ENCODE results near the gene ADRM1.

The ADRM1 gene

DNA sequence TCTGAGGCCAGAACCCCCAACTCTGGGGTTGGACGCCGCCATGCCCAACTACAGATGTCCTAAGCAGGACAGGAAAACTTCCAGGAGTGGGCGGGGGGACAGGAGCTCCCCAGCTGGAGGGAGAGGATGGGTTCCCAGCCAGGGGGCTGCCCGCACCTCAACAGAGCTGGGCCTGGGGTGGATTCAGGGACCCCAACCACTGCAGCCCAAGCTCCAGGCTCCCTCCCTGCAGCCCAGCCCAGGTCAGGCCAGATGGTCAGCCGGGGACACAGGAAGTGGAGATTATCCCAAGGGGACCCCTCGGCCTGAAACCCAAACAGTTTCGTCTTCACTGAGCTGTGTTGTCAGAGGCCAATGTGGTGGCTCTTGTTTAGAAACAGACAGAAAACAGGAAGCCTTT, 54.9 kb downstream of the ADRM1 start:
- TF ChIP-seq, protein P1, sequence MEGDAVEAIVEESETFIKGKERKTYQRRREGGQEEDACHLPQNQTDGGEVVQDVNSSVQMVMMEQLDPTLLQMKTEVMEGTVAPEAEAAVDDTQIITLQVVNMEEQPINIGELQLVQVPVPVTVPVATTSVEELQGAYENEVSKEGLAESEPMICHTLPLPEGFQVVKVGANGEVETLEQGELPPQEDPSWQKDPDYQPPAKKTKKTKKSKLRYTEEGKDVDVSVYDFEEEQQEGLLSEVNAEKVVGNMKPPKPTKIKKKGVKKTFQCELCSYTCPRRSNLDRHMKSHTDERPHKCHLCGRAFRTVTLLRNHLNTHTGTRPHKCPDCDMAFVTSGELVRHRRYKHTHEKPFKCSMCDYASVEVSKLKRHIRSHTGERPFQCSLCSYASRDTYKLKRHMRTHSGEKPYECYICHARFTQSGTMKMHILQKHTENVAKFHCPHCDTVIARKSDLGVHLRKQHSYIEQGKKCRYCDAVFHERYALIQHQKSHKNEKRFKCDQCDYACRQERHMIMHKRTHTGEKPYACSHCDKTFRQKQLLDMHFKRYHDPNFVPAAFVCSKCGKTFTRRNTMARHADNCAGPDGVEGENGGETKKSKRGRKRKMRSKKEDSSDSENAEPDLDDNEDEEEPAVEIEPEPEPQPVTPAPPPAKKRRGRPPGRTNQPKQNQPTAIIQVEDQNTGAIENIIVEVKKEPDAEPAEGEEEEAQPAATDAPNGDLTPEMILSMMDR (IDR thresholded peaks at IDR 0.05; ENCODE audit: borderline replicate concordance, control extremely low read depth, extremely low read depth, insufficient read depth, missing control alignments): no peak
- DNase-seq (ENCODE audit: low spot score): no peak
- in situ Hi-C loops (cut with MboI; ENCODE audit: low sequenced_read_pairs, unreplicated experiment): no loop called here
